Stomach (tissue), 9 donors: Measurements from ENCODE around the gene RPN2. TPM values are rescaled to one million over a fixed set of nuclear protein-coding genes. Genes with fewer than 3 reads are reported as not detected.

ENCODE experiments used
- DNase-seq, 2 donors: peaks; one replicate each; pipeline versions ENCODE4 v3.0.0 to v3.0.0-alpha.2; 2013 to 2019
- H3K27ac ChIP-seq, 5 donors: fragments of 200-600 bp in 4 of 5; sonication (generic) in 4 of 5; one replicate each; pipeline ENCODE4 v1.5.1; 2013 to 2019; ENCODE audit warnings: mild to moderate bottlenecking in 1 of 5, moderate library complexity in 1 of 5
- H3K27me3 ChIP-seq, 3 donors: fragments of 200-600 bp; sonication (generic); one replicate each; pipeline ENCODE4 v1.5.1; 2017 to 2019; ENCODE audit warnings: mixed run types in 1 of 3
- H3K36me3 ChIP-seq, 4 donors: fragments of 200-600 bp; sonication (generic); 1 replicate in 3 of 4; 2 replicates in 1 of 4; pipeline ENCODE4 v1.5.1; 2016 to 2019
- H3K4me1 ChIP-seq, 4 donors: fragments of 200-600 bp; sonication (generic); one replicate each; pipeline ENCODE4 v1.5.1; 2016 to 2019
- H3K4me3 ChIP-seq, 4 donors: fragments of 200-600 bp; sonication (generic) in 3 of 4; one replicate each; pipeline ENCODE4 v1.5.1; 2016 to 2019; ENCODE audit warnings: mild to moderate bottlenecking in 1 of 4
- H3K9me3 ChIP-seq, 4 donors: fragments of 200-600 bp; sonication (generic); one replicate each; pipeline ENCODE4 v1.5.1; 2016 to 2019
- CTCF ChIP-seq, 7 experiments: fragments of 450-650 bp in 4 of 7; fragments of 200-600 bp in 3 of 7; sonication (generic) in 3 of 7; IDR thresholded peaks; one replicate each; pipeline ENCODE4 v1.5.1; 2016 to 2019; ENCODE audit warnings: antibody characterized with exemption in 7 of 7, control low read depth in 2 of 7, mild to moderate bottlenecking in 1 of 7
- EP300 ChIP-seq: sonication (generic); formaldehyde crosslinking; IDR thresholded peaks from one replicate; pipeline ENCODE4 v1.6.1; 2017; ENCODE audit warnings: antibody characterized with exemption
- POLR2A ChIP-seq, 4 donors: fragments of 450-650 bp; IDR thresholded peaks; one replicate each; pipeline ENCODE4 v1.6.1; 2016; ENCODE audit warnings: antibody characterized with exemption in 4 of 4, control low read depth in 2 of 4, mild to moderate bottlenecking in 1 of 4, moderate library complexity in 1 of 4
- POLR2AphosphoS5 ChIP-seq, 3 donors: sonication (generic); formaldehyde crosslinking; IDR thresholded peaks; one replicate each; pipeline ENCODE4 v1.6.1; 2016; ENCODE audit warnings: antibody characterized with exemption in 3 of 3
- WGBS, 5 donors: extraction: QIAGEN DNeasy Blood & Tissue Kit in 3 of 5; methylation state at CpG; one replicate each; pipeline versions ENCODE4 v1.1.5 to v1.1.7; 2013 to 2018; 5-methylcytosine and 5-hydroxymethylcytosine counted together
- intact Hi-C: fragments of 100-400 bp; cut with DNase I; formaldehyde crosslinking; loops from one replicate; pipeline ENCODE4 v1.15.1; 2023; ENCODE audit warnings: low total_unique reads
- polyA plus RNA-seq, 3 donors: library from polyadenylated mRNA; stranded (reverse); fragments of 200-250 nt; gene quantifications; one replicate each; pipeline ENCODE4 v1.2.3, GENCODE V29; 2013
- total RNA-seq, 5 donors: library from RNA; depleted of rRNA; stranded (reverse); fragments of >200 nt; gene quantifications; one replicate each; pipeline versions ENCODE4 v1.1.0 to v1.2.3, GENCODE V29; 2014 to 2016
- donor health status: healthy with polysubstance abuse.
- donor health status: Bipolar disorder and iron deficiency.
- donor health status: healthy.

RPN2 gene
- total and polyA plus RNA-seq, 8 donors: 32.5 to 163 (median 85.3) TPM

GRCh38 chr20:37194621-37195417 is 15.7 kb downstream of the RPN2 start:
- peak overlapping the region in 1 of 5 donors; percentile 4 for H3K27ac ChIP-seq
- intact Hi-C loops: no loop called here

GRCh38 chr20:37198932-37199660 is 20.0 kb downstream of the RPN2 start:
- peaks cover 24 to 85% (median 66%) of the 10 kb centered on the region in 4 donors for H3K36me3 ChIP-seq
- no peak overlapping the region for H3K4me3 ChIP-seq
- H3K27ac ChIP-seq: no peak overlapping the region
- H3K4me1 ChIP-seq: peaks cover 5 to 43% (median 22%) of the 10 kb centered on the region in 4 donors
- H3K9me3 ChIP-seq: no peaks in the 10 kb centered on the region
- intact Hi-C loops: no loop called here
- DNase-seq: no peak
- H3K27me3 ChIP-seq: no peaks in the 10 kb centered on the region
- TF ChIP-seq EP300: no peak
- no peak for TF ChIP-seq POLR2AphosphoS5 (IDR thresholded peaks at IDR 0.05)
- no peak for TF ChIP-seq CTCF (IDR thresholded peaks at IDR 0.05)
- TF ChIP-seq POLR2A (IDR thresholded peaks at IDR 0.05): no peak
- WGBS, 5 donors: 81 to 83% (median 81%) methylated on average over 15 to 16 of the region's 16 CpGs

More at GRCh38 chr20:37194621-37195417, 15.7 kb downstream of the RPN2 start:
- Histone ChIP-seq H3K4me3 (no peak overlapping the region), H3K4me1 (peaks cover 23 to 69% (median 43%) of the 10 kb centered on the region in 4 donors), H3K27me3 (no peaks in the 10 kb centered on the region), H3K36me3 (peaks cover 11 to 73% (median 46%) of the 10 kb centered on the region in 4 donors), H3K9me3 (no peaks in the 10 kb centered on the region)
- WGBS, 5 donors: 50 to 61% (median 56%) methylated on average over 14 of the region's 14 CpGs
- no peak for TF ChIP-seq CTCF (IDR thresholded peaks at IDR 0.05)
- TF ChIP-seq POLR2A (IDR thresholded peaks at IDR 0.05): no peak
- TF ChIP-seq EP300: no peak
- no peak for TF ChIP-seq POLR2AphosphoS5 (IDR thresholded peaks at IDR 0.05)
- DNase-seq: peak in 1 of 2 donors; percentile 32

- peaks cover 37 to 90% (median 77%) of the 10 kb centered on the region in 4 donors for H3K36me3 ChIP-seq
- intact Hi-C loops: loop anchor here (5.0 kb wide), 1 partner anchor 327 kb away; the partner anchor contains the start of gene BLCAP
These were observed 21.2 kb downstream of the RPN2 start for GRCh38 chr20:37200376-37200775.

More at GRCh38 chr20:37200376-37200775, 21.2 kb downstream of the RPN2 start:
- TF ChIP-seq EP300 (no peak), CTCF (IDR thresholded peaks at IDR 0.05) (no peak), POLR2AphosphoS5 (IDR thresholded peaks at IDR 0.05) (no peak), POLR2A (IDR thresholded peaks at IDR 0.05) (no peak)
- Histone ChIP-seq H3K9me3 (no peaks in the 10 kb centered on the region), H3K4me1 (peaks cover 0 to 30% (median 12%) of the 10 kb centered on the region in 4 donors), H3K27ac (no peak overlapping the region), H3K27me3 (no peaks in the 10 kb centered on the region), H3K4me3 (no peak overlapping the region)
- WGBS, 5 donors: 69 to 90% (median 81%) methylated on average over 4 of the region's 4 CpGs
- no peak for DNase-seq
